Upper lobe of left lung (tissue), 6 donors: ENCODE measurements around the gene FAT2. TPM values are rescaled to one million over a fixed set of nuclear protein-coding genes. Genes with fewer than 3 reads are reported as not detected.

Source experiments
- ATAC-seq, 2 donors: fragments of 200-7000 bp; cut with Tn5 transposase; one replicate each; pipeline ENCODE4 v1.9.1; 2022; ENCODE audit warnings: mild to moderate bottlenecking in 2 of 2, moderate library complexity in 2 of 2; ENCODE audit not compliant: low FRiP score in 2 of 2
- DNase-seq, 2 donors: peaks; one replicate each; pipeline ENCODE4 v3.0.0-alpha.2; 2019 to 2020
- H3K27ac ChIP-seq, 4 donors: fragments of 200-600 bp; sonication (generic); one replicate each; pipeline ENCODE4 v1.5.1; 2016 to 2019
- H3K27me3 ChIP-seq, 4 donors: fragments of 200-600 bp; sonication (generic); one replicate each; pipeline ENCODE4 v1.5.1; 2017 to 2019
- H3K36me3 ChIP-seq, 4 donors: fragments of 200-600 bp; sonication (generic); one replicate each; pipeline ENCODE4 v1.5.1; 2016 to 2019
- H3K4me1 ChIP-seq, 4 donors: fragments of 200-600 bp; sonication (generic); one replicate each; pipeline ENCODE4 v1.5.1; 2018 to 2019
- H3K4me3 ChIP-seq, 4 donors: fragments of 200-600 bp; sonication (generic); one replicate each; pipeline ENCODE4 v1.5.1; 2017 to 2019; ENCODE audit warnings: mild to moderate bottlenecking in 2 of 4, moderate library complexity in 1 of 4
- H3K9me3 ChIP-seq, 4 donors: fragments of 200-600 bp; sonication (generic); one replicate each; pipeline ENCODE4 v1.5.1; 2018 to 2019
- CTCF ChIP-seq, 6 experiments: fragments of 450-650 bp in 4 of 6; fragments of 200-600 bp in 2 of 6; sonication (generic) in 2 of 6; IDR thresholded peaks; one replicate each; pipeline ENCODE4 v1.5.1; 2016 to 2019; ENCODE audit warnings: antibody characterized with exemption in 6 of 6
- EP300 ChIP-seq, 4 donors: sonication (generic); formaldehyde crosslinking; IDR thresholded peaks; one replicate each; pipeline ENCODE4 v1.5.1; 2017; ENCODE audit warnings: antibody characterized with exemption in 4 of 4, control low read depth in 2 of 4
- POLR2A ChIP-seq, 4 donors: fragments of 450-650 bp; IDR thresholded peaks; one replicate each; pipeline ENCODE4 v1.5.1; 2016 to 2017; ENCODE audit warnings: antibody characterized with exemption in 4 of 4, mild to moderate bottlenecking in 2 of 4
- POLR2AphosphoS5 ChIP-seq, 2 donors: sonication (generic); formaldehyde crosslinking; IDR thresholded peaks; one replicate each; pipeline ENCODE4 v1.5.1; 2017; ENCODE audit warnings: antibody characterized with exemption in 2 of 2
- WGBS, 2 donors: methylation state at CpG; one replicate each; pipeline ENCODE4 v1.1.5; 2017 to 2018; 5-methylcytosine and 5-hydroxymethylcytosine counted together
- total RNA-seq, 6 donors: library from RNA; depleted of rRNA in 4 of 6; stranded (reverse); fragments of >200 nt in 4 of 6; gene quantifications; one replicate each; pipeline versions ENCODE4 v1.1.0 to v1.2.1, GENCODE V29; 2016 to 2021
- donor health status: DM: no; HTN: no; CAD: no; lungs with moderate emphysema.
- donor health status: DM: no; HTN: yes; CAD: no; lungs with severe emphysema.

FAT2 gene
- total RNA-seq, 6 donors from 2014 or later = under 0.01 to 2.3 (median 0.06) TPM; not detected in 1

- H3K4me1 ChIP-seq = peaks cover 0 to 3% (median 0%) of the 10 kb centered on the region in 4 donors
- DNase-seq = no peak
- H3K36me3 ChIP-seq = no peaks in the 10 kb centered on the region
- no peaks in the 10 kb centered on the region for H3K9me3 ChIP-seq
- WGBS, 2 donors = 50 to 61% methylated on average over 5 of the region's 5 CpGs
- ATAC-seq = peak in 1 of 2 donors; percentile 70
- H3K27ac ChIP-seq = peak overlapping the region in 1 of 4 donors; percentile 15
- no peak overlapping the region for H3K4me3 ChIP-seq
- TF ChIP-seq POLR2A (IDR thresholded peaks at IDR 0.05) (no peak), POLR2AphosphoS5 (IDR thresholded peaks at IDR 0.05) (no peak), CTCF (IDR thresholded peaks at IDR 0.05) (no peak), EP300 (IDR thresholded peaks at IDR 0.05) (no peak)
- no peaks in the 10 kb centered on the region for H3K27me3 ChIP-seq
Observed at GRCh38 chr5:151577566-151577965, 13.6 kb downstream of the FAT2 start.

- Histone ChIP-seq H3K4me1 (peaks cover 0 to 3% (median 0%) of the 10 kb centered on the region in 4 donors), H3K27me3 (no peaks in the 10 kb centered on the region), H3K9me3 (no peaks in the 10 kb centered on the region), H3K4me3 (no peak overlapping the region), H3K36me3 (no peaks in the 10 kb centered on the region), H3K27ac (no peak overlapping the region)
- 80 to 100% methylated on average over 1 of the region's 1 CpG for WGBS, 2 donors
- DNase-seq = no peak
- no peak for ATAC-seq
- TF ChIP-seq EP300 (IDR thresholded peaks at IDR 0.05) (no peak), POLR2A (IDR thresholded peaks at IDR 0.05) (no peak), CTCF (IDR thresholded peaks at IDR 0.05) (no peak), POLR2AphosphoS5 (IDR thresholded peaks at IDR 0.05) (no peak)
Observed at GRCh38 chr5:151574444-151574996, 16.6 kb downstream of the FAT2 start.

- DNase-seq = no peak
- Histone ChIP-seq H3K27me3 (no peaks in the 10 kb centered on the region), H3K27ac (no peak overlapping the region), H3K4me3 (no peak overlapping the region), H3K9me3 (no peaks in the 10 kb centered on the region), H3K4me1 (peaks cover 0 to under 1% (median 0%) of the 10 kb centered on the region in 4 donors), H3K36me3 (no peaks in the 10 kb centered on the region)
- ATAC-seq = no peak
- WGBS, 2 donors = 86 to 87% methylated on average over 8 of the region's 8 CpGs
- no peak for TF ChIP-seq POLR2AphosphoS5 (IDR thresholded peaks at IDR 0.05)
- no peak for TF ChIP-seq EP300 (IDR thresholded peaks at IDR 0.05)
- TF ChIP-seq CTCF (IDR thresholded peaks at IDR 0.05) = no peak
- no peak for TF ChIP-seq POLR2A (IDR thresholded peaks at IDR 0.05)
Observed at GRCh38 chr5:151572657-151573368, 18.3 kb downstream of the FAT2 start.

- H3K27ac ChIP-seq = no peak overlapping the region
- no peak overlapping the region for H3K4me3 ChIP-seq
- no peaks in the 10 kb centered on the region for H3K27me3 ChIP-seq
- H3K9me3 ChIP-seq = no peaks in the 10 kb centered on the region
- DNase-seq (peak in 1 of 2 donors; percentile 36), ATAC-seq (no peak)
- no peaks in the 10 kb centered on the region for H3K4me1 ChIP-seq
- no peaks in the 10 kb centered on the region for H3K36me3 ChIP-seq
- no peak for TF ChIP-seq CTCF (IDR thresholded peaks at IDR 0.05)
- no peak for TF ChIP-seq POLR2AphosphoS5 (IDR thresholded peaks at IDR 0.05)
- no peak for TF ChIP-seq POLR2A (IDR thresholded peaks at IDR 0.05)
- no peak for TF ChIP-seq EP300 (IDR thresholded peaks at IDR 0.05)
- 62 to 73% methylated on average over 8 to 9 of the region's 9 CpGs for WGBS, 2 donors
Observed at GRCh38 chr5:151571270-151572173, 19.6 kb downstream of the FAT2 start.
